NCI-H1048 (cell line): Measurements from ENCODE around the gene C2CD4C.
"Not testable (repeated sequence)": the region's sequence is repeated elsewhere in the genome, so short reads cannot be mapped to it uniquely, and the experiment has no call there.

ENCODE experiments used
- DNase-seq: peaks from one replicate; lab custom pipeline; 2025; lab: John Stamatoyannopoulos, UW

C2CD4C gene

DNA sequence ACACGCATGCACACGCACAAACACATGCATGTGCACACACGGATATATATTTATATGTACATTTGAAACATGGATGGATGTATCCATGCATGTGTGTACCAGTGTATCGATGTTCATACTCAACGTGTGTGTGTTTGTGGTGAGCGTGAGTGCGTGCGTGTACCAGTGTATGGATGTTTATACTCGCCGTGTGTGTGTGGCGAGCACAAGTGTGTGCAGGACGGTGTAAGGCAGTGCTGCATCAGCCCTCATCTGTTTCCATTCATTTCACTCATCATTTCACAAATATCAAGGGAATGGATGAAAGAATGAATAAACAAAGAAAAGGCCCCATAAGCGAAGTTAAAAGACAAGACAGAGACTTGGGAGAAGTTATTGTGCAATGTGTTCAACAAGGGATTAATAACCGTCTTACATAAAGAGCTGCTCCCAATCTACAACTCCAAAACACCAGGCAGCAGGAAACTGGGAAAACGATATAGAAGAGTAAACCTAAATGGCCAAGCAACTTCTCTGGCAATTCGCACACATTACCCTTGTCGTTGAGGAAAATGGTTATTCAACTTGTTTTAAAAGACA, 42.7 kb downstream of the C2CD4C start:
- no peak for DNase-seq

DNA sequence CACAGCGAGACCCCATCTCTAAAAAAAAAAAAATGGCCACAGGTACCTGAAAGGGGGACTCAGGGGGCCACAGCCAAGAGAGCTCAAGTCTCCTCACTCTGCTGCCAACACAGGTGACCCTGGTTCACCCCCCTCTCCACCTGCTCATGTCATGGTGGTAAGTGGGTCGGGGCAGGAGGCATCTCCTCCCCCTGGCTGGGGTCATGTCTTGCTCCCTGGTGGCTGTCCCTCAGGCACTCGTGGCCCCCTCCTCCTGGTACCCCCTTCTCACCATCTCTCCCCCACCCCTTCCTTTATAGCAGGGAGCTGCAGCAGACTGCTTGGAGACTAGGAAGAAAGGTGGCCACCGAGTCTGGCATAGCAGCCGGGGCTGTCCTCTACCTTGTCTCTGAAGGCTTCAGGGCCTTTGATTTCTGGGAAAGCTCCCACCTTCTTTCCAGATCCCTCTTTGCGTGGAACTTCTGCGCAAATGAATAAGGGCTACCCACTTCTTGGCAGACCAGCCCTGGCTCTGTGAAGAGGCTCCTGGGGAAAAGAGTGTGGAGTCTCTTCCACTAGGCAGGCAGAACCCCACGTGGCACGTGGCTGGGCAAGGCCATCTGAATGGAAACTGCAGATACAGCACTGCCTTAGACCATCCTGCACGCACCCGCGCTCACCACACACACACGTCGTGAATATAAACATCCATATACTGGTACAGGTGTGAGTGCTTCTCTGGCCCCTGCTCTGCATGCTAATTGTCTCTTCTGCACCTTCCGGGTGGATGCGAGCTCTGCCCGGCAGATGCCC, 44.3 kb downstream of the C2CD4C start:
- DNase-seq, result no peak

DNA sequence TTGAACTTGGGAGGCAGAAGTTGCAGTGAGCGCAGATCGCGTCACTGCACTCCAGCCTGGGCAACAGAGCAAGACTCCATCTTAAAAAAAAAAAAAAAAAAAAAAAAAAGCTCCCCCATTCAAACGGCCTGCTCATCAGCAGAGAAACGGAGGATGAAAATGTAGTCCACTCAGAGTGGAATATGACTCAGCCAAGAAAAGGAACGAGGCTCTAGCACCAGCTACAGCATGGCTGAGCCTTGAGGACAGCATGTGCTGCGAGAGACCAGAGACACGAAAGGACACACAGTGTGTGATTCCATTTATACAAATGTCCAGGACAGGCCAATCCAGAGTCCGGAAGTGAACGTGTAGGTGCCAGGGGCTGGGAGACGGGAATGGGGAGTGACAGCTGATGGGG, 46.3 kb downstream of the C2CD4C start:
- DNase-seq, result no peak

DNA sequence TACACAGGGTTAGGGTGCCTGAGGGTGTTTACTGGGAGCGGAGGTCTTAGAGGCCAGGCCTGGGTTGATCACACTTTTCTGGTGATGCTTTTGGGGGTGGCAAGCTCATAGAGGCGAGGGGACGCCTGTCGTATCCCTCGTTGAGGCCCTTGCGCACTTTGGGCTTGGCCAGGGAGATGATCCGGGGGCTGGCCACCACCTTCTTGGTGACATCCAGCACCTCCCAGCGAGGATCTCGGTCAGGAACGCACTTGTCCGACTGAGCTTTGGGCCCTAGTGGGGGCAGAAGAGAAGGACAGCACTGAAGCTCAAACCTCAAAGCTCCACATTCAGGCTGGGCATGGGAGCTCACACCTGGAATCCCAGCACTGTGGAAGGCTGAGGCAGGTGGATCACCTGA, 46.8 kb downstream of the C2CD4C start:
- DNase-seq, result no peak

DNA sequence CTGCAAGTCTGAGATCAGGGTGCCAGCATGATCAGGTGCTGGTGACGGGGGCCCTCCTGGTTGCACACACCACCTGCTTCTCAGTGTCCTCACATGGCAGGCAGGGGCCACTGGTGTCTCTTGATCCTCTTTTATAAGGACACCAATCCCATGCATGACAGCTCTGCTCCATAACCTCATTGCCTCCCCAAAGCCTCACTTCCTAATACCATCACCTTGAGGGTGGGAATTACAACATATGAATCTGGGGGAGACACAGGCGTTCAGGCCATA, 49.4 kb downstream of the C2CD4C start:
- no peak for DNase-seq

DNA sequence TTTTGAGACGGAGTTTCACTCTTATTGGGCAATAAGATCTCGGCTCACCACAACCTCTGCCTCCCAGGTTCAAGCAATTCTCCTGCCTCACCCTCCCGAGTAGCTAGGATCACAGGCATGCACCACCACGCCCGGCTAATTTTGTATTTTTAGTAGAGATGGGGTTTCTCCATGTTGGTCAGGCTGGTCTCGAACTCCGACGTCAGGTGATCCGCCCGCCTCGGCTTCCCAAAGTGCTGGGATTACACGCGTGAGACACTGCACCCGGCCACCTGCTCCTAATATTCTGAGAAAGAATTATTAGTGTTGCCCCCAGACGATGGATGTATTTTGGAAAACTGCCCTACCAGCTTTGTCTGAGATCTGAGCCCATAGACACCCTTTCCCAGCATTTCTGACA, 53.4 kb downstream of the C2CD4C start:
- not testable (repeated sequence) for DNase-seq
